Karpas-422 (cell line): ENCODE data around the gene CSH1. TPM values are rescaled to one million over a fixed set of nuclear protein-coding genes. Genes with fewer than 3 reads are reported as not detected.

ENCODE experiments used
- small RNA-seq: library from RNA; depleted of rRNA; stranded (forward); fragments of <200 nt; gene quantifications from one replicate; pipeline ENCODE3, GENCODE V24; 2014
- total RNA-seq: library from RNA; depleted of rRNA; stranded (reverse); fragments of >200 nt; shearing (Covaris generic); gene quantifications from 2 replicates; pipeline ENCODE4 v1.2.3, GENCODE V29; 2014; ENCODE audit warnings: low replicate concordance; rRNA removed

The CSH1 gene
- total RNA-seq, 1 experiment from 2014 or later, result not detected

Small RNAs within 50 kb of the gene (small RNA-seq; reads per million reads assigned to genes)
- gene AC040958.1, result not detected
- gene AC127029.1, result not detected
- not detected for gene GH1

Other genes starting within 250 kb of the CSH1 start
- 200 and 538 TPM in 2 replicates for gene LIMD2, start 196.4 kb downstream of the CSH1 start, total RNA-seq
- gene STRADA, start 154.8 kb downstream of the CSH1 start, total RNA-seq, result 25.8 and 27.5 TPM in 2 replicates
- 28.0 and 35.9 TPM in 2 replicates for gene CCDC47, start 123.0 kb downstream of the CSH1 start, total RNA-seq
- gene DDX42, start 122.4 kb downstream of the CSH1 start, total RNA-seq, result 76.5 and 77.6 TPM in 2 replicates
- gene PSMC5, start 69.1 kb downstream of the CSH1 start, total RNA-seq, result 26.9 and 49.1 TPM in 2 replicates
- 30.7 and 39.5 TPM in 2 replicates for gene FTSJ3, start 68.9 kb downstream of the CSH1 start, total RNA-seq
- 103 and 143 TPM in 2 replicates for gene SMARCD2, start 53.9 kb downstream of the CSH1 start, total RNA-seq
- not detected in 2 replicates for gene CSH2, start 22.9 kb downstream of the CSH1 start, total RNA-seq
- gene GH2, start 14.6 kb downstream of the CSH1 start, total RNA-seq, result not detected in 2 replicates
- not detected in 2 replicates for gene CSHL1, start 14.7 kb upstream of the CSH1 start, total RNA-seq
- not detected in 2 replicates for gene GH1, start 22.3 kb upstream of the CSH1 start, total RNA-seq
- 545 and 1,164 TPM in 2 replicates for gene CD79B, start 35.8 kb upstream of the CSH1 start, total RNA-seq
- gene SCN4A, start 76.3 kb upstream of the CSH1 start, total RNA-seq, result under 0.01 and 0.07 TPM in 2 replicates
- gene PRR29, start 101.8 kb upstream of the CSH1 start, total RNA-seq, result not detected in 2 replicates
- 4.4 and 12.1 TPM in 2 replicates for gene ICAM2, start 124.1 kb upstream of the CSH1 start, total RNA-seq
- gene ERN1, start 233.6 kb upstream of the CSH1 start, total RNA-seq, result 1.9 and 10.9 TPM in 2 replicates